HepG2 (cell line): ENCODE results near the gene PLOD3. TPM values are rescaled to one million over a fixed set of nuclear protein-coding genes. Genes with fewer than 3 reads are reported as not detected.

ENCODE experiments used
- BRCA1 ChIP-seq: sonication (generic); formaldehyde crosslinking; IDR thresholded peaks from 2 replicates; pipeline ENCODE4 v1.4.0; 2020; ENCODE audit warnings: missing genetic modification reagents
- CREB1 ChIP-seq, 2 experiments: fragments of 450-650 bp in 1 of 2; IDR thresholded peaks; 2 replicates each; pipeline ENCODE4 v1.6.1; 2016 to 2017; ENCODE audit warnings: control low read depth in 1 of 2, mild to moderate bottlenecking in 1 of 2, missing compliant biosample characterization in 1 of 2, missing genetic modification characterization in 1 of 2
- FOXC1 ChIP-seq: sonication (generic); formaldehyde crosslinking; IDR thresholded peaks from 2 replicates; pipeline ENCODE4 v1.8.0; 2022; ENCODE audit warnings: mild to moderate bottlenecking, missing genetic modification reagents, borderline replicate concordance
- GTF3A ChIP-seq: sonication (generic); formaldehyde crosslinking; conservative IDR thresholded peaks from 2 replicates; pipeline ENCODE4 v1.4.0; 2020; ENCODE audit warnings: mild to moderate bottlenecking, missing genetic modification reagents
- MAF1 ChIP-seq: sonication (generic); formaldehyde crosslinking; IDR thresholded peaks from 2 replicates; pipeline ENCODE4 v1.5.0; 2020; ENCODE audit warnings: missing genetic modification reagents, borderline replicate concordance
- NCOA1 ChIP-seq: sonication (generic); formaldehyde crosslinking; IDR thresholded peaks from 2 replicates; pipeline ENCODE4 v1.9.0; 2021; ENCODE audit warnings: missing genetic modification reagents
- SP5 ChIP-seq: IDR thresholded peaks from 2 replicates; pipeline ENCODE4 v1.6.1; 2016; ENCODE audit warnings: low read depth, borderline replicate concordance
- THAP7 ChIP-seq: sonication (generic); formaldehyde crosslinking; IDR thresholded peaks from 2 replicates; pipeline ENCODE4 v1.8.1; 2023; ENCODE audit warnings: mild to moderate bottlenecking, missing genetic modification reagents
- ZHX2 ChIP-seq, 2 experiments: sonication (generic) in 1 of 2; formaldehyde crosslinking in 1 of 2; IDR thresholded peaks; 2 replicates each; pipeline versions ENCODE4 v1.6.1 to v1.9.0; 2014 to 2022; ENCODE audit warnings: antibody characterized with exemption in 1 of 2, borderline replicate concordance in 1 of 2, inconsistent platforms in 1 of 2, low read depth in 1 of 2, missing genetic modification reagents in 1 of 2
- ZNF253 ChIP-seq: sonication (generic); formaldehyde crosslinking; IDR thresholded peaks from 2 replicates; pipeline ENCODE4 v1.8.0; 2022; ENCODE audit warnings: mild to moderate bottlenecking, missing genetic modification reagents, borderline replicate concordance
- ZNF432 ChIP-seq: sonication (generic); formaldehyde crosslinking; IDR thresholded peaks from 2 replicates; pipeline ENCODE4 v1.5.0; 2020; ENCODE audit warnings: missing genetic modification reagents, mild to moderate bottlenecking, borderline replicate concordance
- ZNF552 ChIP-seq: sonication (generic); formaldehyde crosslinking; IDR thresholded peaks from 2 replicates; pipeline ENCODE4 v1.9.0; 2022; ENCODE audit warnings: missing genetic modification reagents, mild to moderate bottlenecking, borderline replicate concordance
- ZSCAN22 ChIP-seq: sonication (generic); formaldehyde crosslinking; IDR thresholded peaks from 2 replicates; pipeline ENCODE4 v1.4.0; 2020; ENCODE audit warnings: mild to moderate bottlenecking, missing genetic modification reagents
- polyA plus RNA-seq, 8 experiments: library from polyadenylated mRNA; depleted of rRNA in 3 of 8; stranded (reverse) in 7 of 8; unstranded in 1 of 8; fragments of >200 nt; fragmentation: Illumina TruSeq in 4 of 8; extraction: Trizol in 4 of 8; gene quantifications; 2 replicates each; pipeline versions ENCODE4 v1.2.1 to v1.2.3, GENCODE V29; 2011 to 2016; ENCODE audit warnings: low read depth in 4 of 8, missing spikeins in 1 of 8, mixed read lengths in 1 of 8; ENCODE audit not compliant: insufficient read depth in 1 of 8
- total RNA-seq, 5 experiments: library from RNA; depleted of rRNA; stranded (reverse); fragments of >200 nt; fragmentation: Illumina TruSeq; extraction: Trizol; gene quantifications; 2 replicates each; pipeline ENCODE4 v1.2.3, GENCODE V29; 2016; ENCODE audit warnings: low read depth in 1 of 5
- TF ChIP-seq, protein P1 (sequence below): sonication (generic); formaldehyde crosslinking; IDR thresholded peaks from 2 replicates; pipeline ENCODE4 v1.5.0; 2020; ENCODE audit warnings: mild to moderate bottlenecking, missing genetic modification reagents
- TF ChIP-seq, protein P2 (sequence below): sonication (generic); formaldehyde crosslinking; IDR thresholded peaks from 2 replicates; pipeline ENCODE4 v1.4.0; 2020; ENCODE audit warnings: missing genetic modification reagents, borderline replicate concordance
- TF ChIP-seq, protein P3 (sequence below): IDR thresholded peaks from 2 replicates; pipeline ENCODE4 v1.6.1; 2016; ENCODE audit warnings: low read depth, control low read depth

PLOD3 gene
- total and polyA plus RNA-seq, 2 of the 13 experiments (the other 11 are each of a cell fraction or from before 2014, with no cell fraction given): 65.8 to 67.4 TPM

GRCh38 chr7:101200862-101201599, 16.4 kb downstream of the PLOD3 start, which contains the start of gene MOGAT3 (continued):
- TF ChIP-seq GTF3A (CRISPR knock-in tag) (no peak), ZNF552 (CRISPR knock-in tag) (no peak), ZNF432 (CRISPR knock-in tag) (no peak), ZSCAN22 (CRISPR knock-in tag) (no peak), ZHX2 (IDR thresholded peaks at IDR 0.05; ENCODE audit: low read depth) (no peak), ZHX2 (CRISPR knock-in tag; IDR thresholded peaks at IDR 0.05; ENCODE audit: borderline replicate concordance) (0 out of 2 replicates have a peak, but pooled peaks have one; percentile 47), NCOA1 (CRISPR knock-in tag) (no peak), MAF1 (CRISPR knock-in tag) (no peak), THAP7 (CRISPR knock-in tag) (no peak; the same call in 1 of the 2 replicates), BRCA1 (CRISPR knock-in tag) (no peak; the same call in 1 of the 2 replicates), CREB1 (IDR thresholded peaks at IDR 0.05) (peak; percentile 40), CREB1 (CRISPR knock-in tag; IDR thresholded peaks at IDR 0.05) (no peak), FOXC1 (CRISPR knock-in tag) (peak; percentile 60; the same call in 1 of the 2 replicates), SP5 (peak; percentile 90), ZNF253 (no peak)
- TF ChIP-seq, protein P1, sequence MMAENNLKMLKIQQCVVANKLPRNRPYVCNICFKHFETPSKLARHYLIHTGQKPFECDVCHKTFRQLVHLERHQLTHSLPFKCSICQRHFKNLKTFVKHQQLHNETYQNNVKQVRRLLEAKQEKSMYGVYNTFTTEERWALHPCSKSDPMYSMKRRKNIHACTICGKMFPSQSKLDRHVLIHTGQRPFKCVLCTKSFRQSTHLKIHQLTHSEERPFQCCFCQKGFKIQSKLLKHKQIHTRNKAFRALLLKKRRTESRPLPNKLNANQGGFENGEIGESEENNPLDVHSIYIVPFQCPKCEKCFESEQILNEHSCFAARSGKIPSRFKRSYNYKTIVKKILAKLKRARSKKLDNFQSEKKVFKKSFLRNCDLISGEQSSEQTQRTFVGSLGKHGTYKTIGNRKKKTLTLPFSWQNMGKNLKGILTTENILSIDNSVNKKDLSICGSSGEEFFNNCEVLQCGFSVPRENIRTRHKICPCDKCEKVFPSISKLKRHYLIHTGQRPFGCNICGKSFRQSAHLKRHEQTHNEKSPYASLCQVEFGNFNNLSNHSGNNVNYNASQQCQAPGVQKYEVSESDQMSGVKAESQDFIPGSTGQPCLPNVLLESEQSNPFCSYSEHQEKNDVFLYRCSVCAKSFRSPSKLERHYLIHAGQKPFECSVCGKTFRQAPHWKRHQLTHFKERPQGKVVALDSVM (CRISPR knock-in tag): peak; percentile 41; the same call in 1 of the 2 replicates
- TF ChIP-seq, protein P2, sequence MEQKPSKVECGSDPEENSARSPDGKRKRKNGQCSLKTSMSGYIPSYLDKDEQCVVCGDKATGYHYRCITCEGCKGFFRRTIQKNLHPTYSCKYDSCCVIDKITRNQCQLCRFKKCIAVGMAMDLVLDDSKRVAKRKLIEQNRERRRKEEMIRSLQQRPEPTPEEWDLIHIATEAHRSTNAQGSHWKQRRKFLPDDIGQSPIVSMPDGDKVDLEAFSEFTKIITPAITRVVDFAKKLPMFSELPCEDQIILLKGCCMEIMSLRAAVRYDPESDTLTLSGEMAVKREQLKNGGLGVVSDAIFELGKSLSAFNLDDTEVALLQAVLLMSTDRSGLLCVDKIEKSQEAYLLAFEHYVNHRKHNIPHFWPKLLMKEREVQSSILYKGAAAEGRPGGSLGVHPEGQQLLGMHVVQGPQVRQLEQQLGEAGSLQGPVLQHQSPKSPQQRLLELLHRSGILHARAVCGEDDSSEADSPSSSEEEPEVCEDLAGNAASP (CRISPR knock-in tag): peak; percentile 72; the same call in 1 of the 2 replicates
- TF ChIP-seq, protein P3, sequence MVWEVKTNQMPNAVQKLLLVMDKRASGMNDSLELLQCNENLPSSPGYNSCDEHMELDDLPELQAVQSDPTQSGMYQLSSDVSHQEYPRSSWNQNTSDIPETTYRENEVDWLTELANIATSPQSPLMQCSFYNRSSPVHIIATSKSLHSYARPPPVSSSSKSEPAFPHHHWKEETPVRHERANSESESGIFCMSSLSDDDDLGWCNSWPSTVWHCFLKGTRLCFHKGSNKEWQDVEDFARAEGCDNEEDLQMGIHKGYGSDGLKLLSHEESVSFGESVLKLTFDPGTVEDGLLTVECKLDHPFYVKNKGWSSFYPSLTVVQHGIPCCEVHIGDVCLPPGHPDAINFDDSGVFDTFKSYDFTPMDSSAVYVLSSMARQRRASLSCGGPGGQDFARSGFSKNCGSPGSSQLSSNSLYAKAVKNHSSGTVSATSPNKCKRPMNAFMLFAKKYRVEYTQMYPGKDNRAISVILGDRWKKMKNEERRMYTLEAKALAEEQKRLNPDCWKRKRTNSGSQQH (CRISPR knock-in tag): no peak
